Tibial nerve (tissue), 4 donors: ENCODE data around the gene ETV1.

Experiments
- EP300 ChIP-seq, 2 donors: sonication (generic); formaldehyde crosslinking; IDR thresholded peaks; one replicate each; pipeline ENCODE4 v1.6.1; 2017; ENCODE audit warnings: antibody characterized with exemption in 2 of 2, mild to moderate bottlenecking in 1 of 2
- POLR2A ChIP-seq, 2 donors: fragments of 450-650 bp; IDR thresholded peaks; one replicate each; pipeline ENCODE4 v1.6.1; 2017; ENCODE audit warnings: antibody characterized with exemption in 2 of 2, mild to moderate bottlenecking in 2 of 2, moderate library complexity in 2 of 2
- TF ChIP-seq, protein P1 (sequence below), 5 experiments: fragments of 200-600 bp in 3 of 5; fragments of 450-650 bp in 2 of 5; sonication (generic) in 3 of 5; IDR thresholded peaks; one replicate each; pipeline ENCODE4 v1.5.1; 2016 to 2019; ENCODE audit warnings: antibody characterized with exemption in 5 of 5, mild to moderate bottlenecking in 3 of 5, moderate library complexity in 2 of 5

DNA sequence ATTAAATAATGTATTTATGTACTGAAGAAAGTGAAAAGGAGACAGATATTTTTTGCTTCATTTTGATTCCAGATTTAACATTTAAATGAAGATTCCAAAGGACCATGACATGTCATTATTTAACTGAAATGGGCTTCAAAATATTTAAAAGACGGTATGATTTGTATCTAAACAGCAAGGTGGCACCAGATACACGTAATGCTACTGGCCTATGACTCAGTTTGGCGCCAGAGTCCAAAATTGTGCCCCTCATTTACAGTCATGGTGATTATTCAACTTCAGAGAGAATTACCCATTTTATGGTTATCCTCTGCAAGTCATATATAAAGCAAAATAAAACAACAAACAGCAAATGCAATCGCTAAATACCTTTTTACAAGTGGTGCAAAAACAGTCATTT, 94.5 kb downstream of the ETV1 start:
- TF ChIP-seq, protein P1, sequence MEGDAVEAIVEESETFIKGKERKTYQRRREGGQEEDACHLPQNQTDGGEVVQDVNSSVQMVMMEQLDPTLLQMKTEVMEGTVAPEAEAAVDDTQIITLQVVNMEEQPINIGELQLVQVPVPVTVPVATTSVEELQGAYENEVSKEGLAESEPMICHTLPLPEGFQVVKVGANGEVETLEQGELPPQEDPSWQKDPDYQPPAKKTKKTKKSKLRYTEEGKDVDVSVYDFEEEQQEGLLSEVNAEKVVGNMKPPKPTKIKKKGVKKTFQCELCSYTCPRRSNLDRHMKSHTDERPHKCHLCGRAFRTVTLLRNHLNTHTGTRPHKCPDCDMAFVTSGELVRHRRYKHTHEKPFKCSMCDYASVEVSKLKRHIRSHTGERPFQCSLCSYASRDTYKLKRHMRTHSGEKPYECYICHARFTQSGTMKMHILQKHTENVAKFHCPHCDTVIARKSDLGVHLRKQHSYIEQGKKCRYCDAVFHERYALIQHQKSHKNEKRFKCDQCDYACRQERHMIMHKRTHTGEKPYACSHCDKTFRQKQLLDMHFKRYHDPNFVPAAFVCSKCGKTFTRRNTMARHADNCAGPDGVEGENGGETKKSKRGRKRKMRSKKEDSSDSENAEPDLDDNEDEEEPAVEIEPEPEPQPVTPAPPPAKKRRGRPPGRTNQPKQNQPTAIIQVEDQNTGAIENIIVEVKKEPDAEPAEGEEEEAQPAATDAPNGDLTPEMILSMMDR (IDR thresholded peaks at IDR 0.05) = no peak
- TF ChIP-seq POLR2A (IDR thresholded peaks at IDR 0.05) (no peak), EP300 (IDR thresholded peaks at IDR 0.05) (no peak)
